Urinary bladder (tissue), 4 donors: ENCODE data around the gene GRIA3. TPM values are rescaled to one million over a fixed set of nuclear protein-coding genes. Genes with fewer than 3 reads are reported as not detected.

ENCODE experiments used
- DNase-seq: peaks from one replicate; pipeline ENCODE4 v3.0.0-alpha.2; 2015; ENCODE audit errors: extremely low spot score
- H3K27ac ChIP-seq: one replicate; pipeline ENCODE4 v1.5.1; 2013; ENCODE audit warnings: low read depth, mild to moderate bottlenecking, moderate library complexity
- H3K36me3 ChIP-seq: one replicate; pipeline ENCODE4 v1.6.1; 2013; ENCODE audit warnings: mild to moderate bottlenecking, moderate library complexity; ENCODE audit not compliant: insufficient read depth
- H3K4me1 ChIP-seq: one replicate; pipeline ENCODE4 v1.6.1; 2013; ENCODE audit warnings: mild to moderate bottlenecking, moderate library complexity; ENCODE audit not compliant: insufficient read depth
- H3K4me3 ChIP-seq: one replicate; pipeline ENCODE4 v1.5.1; 2013; ENCODE audit warnings: low read depth, low read length
- WGBS: extraction: QIAGEN DNeasy Blood & Tissue Kit; methylation state at CpG from one replicate; pipeline ENCODE4 v1.1.7; 2013; 5-methylcytosine and 5-hydroxymethylcytosine counted together
- polyA plus RNA-seq: library from polyadenylated mRNA; stranded (reverse); fragments of 200-250 nt; gene quantifications from one replicate; pipeline ENCODE4 v1.2.3, GENCODE V29; 2013
- total RNA-seq: library from RNA; depleted of rRNA; stranded (reverse); fragments of >200 nt; gene quantifications from one replicate; pipeline ENCODE4 v1.2.3, GENCODE V29; 2014
- donor health status: healthy with polysubstance abuse.
- donor health status: healthy.

Gene GRIA3
- total and polyA plus RNA-seq, 2 donors, result 0.94 to 6.0 TPM

- H3K4me1 ChIP-seq, result no peaks in the 10 kb centered on the region
- DNase-seq, result no peak
- H3K4me3 ChIP-seq, result no peak overlapping the region
- 81% methylated on average over 5 of the region's 5 CpGs for WGBS
- H3K27ac ChIP-seq, result no peak overlapping the region
- no peaks in the 10 kb centered on the region for H3K36me3 ChIP-seq
Measured at GRCh38 chrX:123442764-123443163, 258.7 kb downstream of the GRIA3 start.

DNA sequence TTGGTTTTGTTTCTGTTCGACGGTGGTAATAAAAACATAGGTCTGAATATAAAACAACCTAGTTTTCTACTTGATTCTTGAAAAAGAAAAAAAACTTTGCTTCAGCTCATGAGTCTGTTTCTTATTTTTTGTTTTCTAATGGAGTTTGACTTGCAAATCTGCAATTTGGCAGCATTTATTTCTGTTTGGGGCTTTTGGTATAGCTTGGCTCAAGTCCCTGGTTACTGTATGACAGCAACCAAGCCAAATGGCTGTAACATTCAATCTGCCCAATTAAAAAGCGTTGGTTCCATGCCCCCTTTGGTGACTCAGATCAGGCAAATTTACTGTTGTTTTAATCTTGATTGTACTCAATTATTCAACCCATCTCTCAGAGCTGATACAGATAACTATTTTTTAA is 263.4 kb downstream of the GRIA3 start:
- Histone ChIP-seq H3K4me3 (no peak overlapping the region), H3K36me3 (no peaks in the 10 kb centered on the region), H3K27ac (no peak overlapping the region), H3K4me1 (no peaks in the 10 kb centered on the region)
- WGBS, result 50% methylated on average over 3 of the region's 3 CpGs
- no peak for DNase-seq

DNA sequence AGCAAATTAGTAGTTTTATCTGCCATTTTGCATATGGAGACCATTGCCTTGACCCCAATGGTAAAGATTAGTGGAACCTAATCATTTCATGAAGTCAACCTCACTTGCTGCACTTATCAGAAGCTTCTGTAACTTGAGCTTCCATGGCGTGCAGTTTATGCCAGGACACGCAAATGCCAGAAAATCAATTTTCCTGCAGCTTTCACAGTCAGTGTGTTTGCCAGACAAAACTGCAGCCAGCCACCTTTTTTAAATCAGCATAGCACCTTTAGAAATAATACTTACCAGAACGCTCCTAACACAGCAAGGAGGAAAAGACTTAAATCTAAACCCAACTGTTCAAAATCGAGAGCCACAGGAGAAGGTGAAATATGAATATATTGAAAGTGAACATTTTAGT is 265.3 kb downstream of the GRIA3 start:
- no peak for DNase-seq
- no peak overlapping the region for H3K4me3 ChIP-seq
- no peaks in the 10 kb centered on the region for H3K36me3 ChIP-seq
- H3K27ac ChIP-seq, result no peak overlapping the region
- WGBS, result 88% methylated on average over 4 of the region's 4 CpGs
- H3K4me1 ChIP-seq, result no peaks in the 10 kb centered on the region

DNA sequence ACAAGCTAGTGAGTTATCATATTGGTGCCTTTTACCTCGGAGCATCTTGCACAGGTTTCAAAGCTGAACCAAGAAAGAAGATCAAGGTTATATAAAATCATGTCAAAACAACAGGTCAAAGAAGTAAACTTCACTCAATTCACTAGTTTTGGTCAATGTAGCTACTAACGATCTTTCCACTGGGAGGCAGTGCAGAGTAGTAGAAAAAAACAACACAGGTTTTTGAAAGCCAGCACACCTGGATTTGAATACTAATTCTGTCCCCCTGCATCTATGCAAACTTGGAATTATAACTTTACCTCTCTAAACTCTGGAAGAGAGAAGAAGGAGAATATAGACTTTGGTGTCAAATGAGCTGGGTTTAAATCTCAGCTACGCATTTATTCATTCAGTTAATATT is 266.1 kb downstream of the GRIA3 start:
- no peak overlapping the region for H3K27ac ChIP-seq
- WGBS, result 45% methylated on average over 3 of the region's 3 CpGs
- H3K4me3 ChIP-seq, result no peak overlapping the region
- H3K4me1 ChIP-seq, result no peaks in the 10 kb centered on the region
- DNase-seq, result no peak
- no peaks in the 10 kb centered on the region for H3K36me3 ChIP-seq

DNA sequence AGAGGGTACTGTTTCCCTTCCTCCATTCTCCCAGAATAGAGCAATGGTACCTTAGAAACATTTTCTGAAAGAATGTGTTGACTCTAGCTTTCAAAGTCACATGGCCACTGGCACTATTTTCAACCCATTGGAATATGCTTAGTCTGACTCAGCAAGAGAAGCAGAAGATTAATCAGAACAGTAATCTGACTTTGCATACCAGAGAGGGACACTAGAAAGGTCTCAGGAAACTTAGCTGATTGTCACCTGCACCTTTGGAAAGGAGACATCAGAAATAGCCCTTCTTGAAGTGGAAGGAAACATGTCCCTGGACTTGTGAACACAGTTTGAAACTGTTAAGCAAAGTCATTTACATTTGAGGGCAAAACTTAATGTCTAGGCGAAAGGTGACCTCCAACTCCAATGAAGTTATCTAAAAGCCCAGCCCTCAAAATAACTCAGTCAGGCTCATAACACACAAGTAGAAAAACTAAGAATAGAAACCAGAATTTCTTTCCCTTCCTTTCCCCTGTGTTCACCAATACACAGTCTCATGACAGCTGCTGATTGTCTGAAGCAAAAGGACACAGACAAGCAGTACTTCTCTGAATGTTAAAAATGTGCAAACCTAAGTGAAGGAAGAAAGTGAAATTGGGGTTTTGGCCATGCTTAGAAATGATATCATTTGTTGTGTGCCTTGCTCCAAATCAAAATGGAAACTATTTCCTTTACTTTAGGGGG is 270.8 kb downstream of the GRIA3 start:
- no peaks in the 10 kb centered on the region for H3K36me3 ChIP-seq

DNA sequence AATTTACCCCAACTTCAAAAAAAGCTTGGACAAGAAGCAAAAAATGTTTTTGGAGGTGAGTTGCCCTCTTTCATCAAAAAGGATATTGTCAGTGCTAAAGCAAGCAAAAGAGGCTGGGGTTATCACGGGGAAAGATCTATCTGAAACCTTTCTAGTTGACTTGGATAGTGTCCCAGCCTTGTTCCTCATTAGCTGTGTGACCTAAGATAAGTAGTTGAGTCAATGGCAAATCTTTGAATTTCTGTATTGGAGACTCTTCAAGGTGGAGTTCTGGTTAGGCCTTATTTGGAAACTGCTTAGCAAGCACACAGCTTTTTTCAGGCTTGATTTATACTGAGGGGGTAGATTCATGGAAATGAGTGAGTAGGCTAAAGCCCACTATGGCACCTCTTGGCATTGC is 271.6 kb downstream of the GRIA3 start:
- no peaks in the 10 kb centered on the region for H3K36me3 ChIP-seq
- H3K4me1 ChIP-seq, result no peaks in the 10 kb centered on the region
- no peak overlapping the region for H3K27ac ChIP-seq
- DNase-seq, result no peak
- 76% methylated on average over 1 of the region's 1 CpG for WGBS
- H3K4me3 ChIP-seq, result no peak overlapping the region

More for the DNA sequence above, 270.8 kb downstream of the GRIA3 start:
- Histone ChIP-seq H3K27ac (no peak overlapping the region), H3K4me3 (no peak overlapping the region), H3K4me1 (no peaks in the 10 kb centered on the region)
- WGBS, result 83% methylated on average over 1 of the region's 1 CpG
- DNase-seq, result no peak

GRCh38 chrX:123464709-123465108 is 280.6 kb downstream of the GRIA3 start:
- Histone ChIP-seq H3K4me3 (no peak overlapping the region), H3K4me1 (no peaks in the 10 kb centered on the region), H3K36me3 (no peaks in the 10 kb centered on the region), H3K27ac (no peak overlapping the region)
- no peak for DNase-seq
- WGBS, result 54% methylated on average over 10 of the region's 10 CpGs

DNA sequence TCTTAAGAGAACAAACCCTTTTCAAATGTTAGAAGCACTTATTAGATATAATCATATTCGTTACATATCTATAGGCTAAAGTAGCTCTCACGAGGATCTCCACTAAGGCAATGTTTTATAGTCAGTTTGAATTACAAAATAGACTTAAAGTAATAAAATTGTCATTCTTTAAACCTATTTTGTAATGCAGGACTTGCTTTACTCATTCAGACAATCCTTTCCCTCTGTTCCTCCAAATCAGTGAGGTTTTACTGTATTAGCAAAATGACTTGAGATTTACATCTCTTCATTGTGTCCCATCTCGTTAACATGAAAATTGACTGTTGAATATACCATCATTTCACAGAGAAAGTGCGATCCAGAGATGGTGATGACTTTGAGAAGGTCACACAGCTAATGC is 284.4 kb downstream of the GRIA3 start:
- WGBS, result 77% methylated on average over 4 of the region's 4 CpGs
- H3K4me3 ChIP-seq, result no peak overlapping the region
- no peak for DNase-seq
- no peaks in the 10 kb centered on the region for H3K4me1 ChIP-seq
- H3K27ac ChIP-seq, result no peak overlapping the region
- no peaks in the 10 kb centered on the region for H3K36me3 ChIP-seq

DNA sequence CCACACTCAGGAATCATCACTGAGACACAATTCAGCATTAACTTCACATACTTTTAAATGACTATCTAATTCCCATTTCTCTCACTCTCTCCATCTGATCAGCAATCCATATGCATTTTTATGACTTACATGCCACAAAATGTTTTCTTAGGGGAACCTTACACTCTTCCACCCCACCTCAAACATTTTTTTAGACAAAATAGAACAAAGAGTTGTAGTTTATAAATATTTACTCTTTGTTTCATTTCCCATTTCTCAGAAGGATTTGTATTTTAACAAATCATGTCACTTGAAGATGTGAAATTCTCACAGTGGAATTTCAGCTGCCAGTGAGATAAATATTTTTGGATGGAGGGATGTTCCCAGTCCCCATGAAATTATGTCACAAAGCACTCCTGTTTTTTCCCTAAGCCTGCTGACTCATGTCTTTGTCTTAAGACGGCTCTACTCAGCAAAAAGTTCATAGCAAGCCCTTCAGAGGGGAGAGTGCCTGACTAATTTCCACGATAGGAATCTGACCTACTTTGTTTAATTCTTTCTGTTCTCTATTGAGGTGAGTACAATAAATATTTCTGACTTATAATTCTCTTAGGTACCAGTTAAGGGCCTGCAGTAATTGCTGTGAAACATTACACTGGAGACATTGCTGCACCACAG is 291.1 kb downstream of the GRIA3 start:
- 20% methylated on average over 2 of the region's 2 CpGs for WGBS
- no peak overlapping the region for H3K27ac ChIP-seq
- H3K36me3 ChIP-seq, result no peaks in the 10 kb centered on the region

GRCh38 chrX:123476611-123477219 is 292.6 kb downstream of the GRIA3 start:
- no peak overlapping the region for H3K4me3 ChIP-seq

More for the DNA sequence above, 291.1 kb downstream of the GRIA3 start:
- DNase-seq, result no peak
- Histone ChIP-seq H3K4me1 (no peaks in the 10 kb centered on the region), H3K4me3 (no peak overlapping the region)

DNA sequence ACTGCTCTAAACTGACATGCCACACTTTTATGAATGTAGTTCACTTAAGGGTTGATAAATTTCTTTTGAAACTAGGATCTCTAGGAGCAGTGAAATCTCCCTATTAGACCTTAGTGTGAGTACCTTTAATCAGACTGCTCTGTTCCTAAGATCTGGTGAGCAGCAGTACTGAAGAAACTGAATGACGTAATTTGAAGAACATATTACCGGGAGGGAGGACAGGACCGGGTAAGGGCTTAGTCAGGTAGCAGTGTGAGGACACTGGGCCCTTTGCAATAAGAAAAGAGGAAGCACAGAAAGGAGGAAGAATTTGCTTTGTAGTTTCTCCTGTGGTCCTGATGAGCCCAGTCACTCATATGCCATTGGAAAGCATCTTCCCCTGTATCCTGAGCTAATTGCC is 293.6 kb downstream of the GRIA3 start:
- no peak for DNase-seq
- Histone ChIP-seq H3K4me3 (no peak overlapping the region), H3K27ac (no peak overlapping the region), H3K4me1 (no peaks in the 10 kb centered on the region), H3K36me3 (no peaks in the 10 kb centered on the region)
- WGBS, result 92% methylated on average over 3 of the region's 3 CpGs

More at GRCh38 chrX:123476611-123477219, 292.6 kb downstream of the GRIA3 start:
- no peak overlapping the region for H3K27ac ChIP-seq
- no peaks in the 10 kb centered on the region for H3K4me1 ChIP-seq
- no peak for DNase-seq
- WGBS, result 32% methylated on average over 5 of the region's 5 CpGs
- H3K36me3 ChIP-seq, result no peaks in the 10 kb centered on the region

DNA sequence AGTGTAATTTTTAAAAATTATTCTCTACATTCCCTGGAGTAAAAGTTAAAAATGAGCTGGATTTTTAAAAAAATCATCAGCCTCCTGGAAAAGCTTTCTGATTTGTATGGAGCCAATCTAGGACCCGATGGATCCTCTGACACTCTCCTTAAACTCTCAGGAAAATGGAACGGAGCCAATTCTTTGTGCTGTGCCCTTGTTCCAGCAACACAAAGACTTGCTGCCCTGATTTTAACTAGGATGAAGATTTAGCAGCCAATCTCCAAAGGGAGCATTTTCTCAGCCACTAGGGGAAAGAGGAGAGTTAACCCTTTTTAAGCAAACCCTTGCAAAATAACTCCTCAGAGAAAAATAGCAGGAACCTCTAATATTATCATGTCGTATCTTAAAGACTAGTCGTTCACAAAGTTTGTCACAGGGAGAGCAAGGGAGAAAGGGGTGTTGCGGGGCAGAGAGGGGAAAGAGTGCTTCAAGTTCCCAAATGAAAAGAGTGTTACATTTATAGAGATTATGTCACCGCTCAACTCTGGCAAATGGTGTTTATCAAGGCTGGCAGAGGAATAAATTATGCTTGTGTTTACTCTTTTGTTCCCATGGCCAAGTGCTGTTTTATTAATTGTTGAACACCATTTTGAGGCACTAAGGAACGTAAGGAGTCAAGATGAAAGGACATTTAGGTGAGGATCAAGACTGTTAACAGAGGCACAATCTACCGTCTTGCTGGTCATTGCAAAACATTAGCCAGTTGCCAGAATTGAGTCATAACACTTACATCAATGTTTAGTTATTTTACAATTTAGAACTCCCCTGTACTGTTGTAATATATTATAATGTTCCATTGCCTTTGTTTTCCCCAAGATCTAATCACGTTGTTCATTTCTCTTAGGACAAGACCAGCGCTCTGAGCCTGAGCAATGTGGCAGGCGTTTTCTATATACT is 298.1 kb downstream of the GRIA3 start:
- Histone ChIP-seq H3K27ac (no peak overlapping the region), H3K36me3 (no peaks in the 10 kb centered on the region), H3K4me3 (no peak overlapping the region), H3K4me1 (no peaks in the 10 kb centered on the region)
- WGBS, result 42% methylated on average over 11 of the region's 11 CpGs
- no peak for DNase-seq

- H3K4me3 ChIP-seq, result no peak overlapping the region
- 83% methylated on average over 2 of the region's 2 CpGs for WGBS
- H3K27ac ChIP-seq, result no peak overlapping the region
- H3K4me1 ChIP-seq, result no peaks in the 10 kb centered on the region
- DNase-seq, result no peak
- H3K36me3 ChIP-seq, result no peaks in the 10 kb centered on the region
Measured at GRCh38 chrX:123486297-123486696, 302.2 kb downstream of the GRIA3 start.
